H1 (cell line): ENCODE results near the gene TMEM59L. TPM values are rescaled to one million over a fixed set of nuclear protein-coding genes. Genes with fewer than 3 reads are reported as not detected.

Source experiments
- CTCF ChIA-PET: fragments of 300-600 bp; sonication (Branson Sonifier 250); formaldehyde crosslinking; loops from one replicate; lab custom pipeline; 2021; ENCODE audit not compliant: partially characterized antibody; lab: Charles Lee
- POLR2A ChIA-PET: fragments of 300-600 bp; sonication (Branson Sonifier 250); formaldehyde crosslinking; loops from one replicate; lab custom pipeline; 2021; ENCODE audit warnings: inconsistent platforms; ENCODE audit not compliant: partially characterized antibody; lab: Charles Lee
- DNase-seq, 2 experiments: peaks; one replicate each; pipeline versions ENCODE4 v3.0.0 to v3.0.0-alpha.2; 2010 to 2022; ENCODE audit warnings: low spot score in 2 of 2, low read depth in 1 of 2, mixed read lengths in 1 of 2
- FAIRE-seq: peaks from 2 replicates; lab custom pipeline; 2011; peaks lifted over from hg19 to GRCh38; lab: Jason Lieb, UNC
- H2AFZ ChIP-seq: 2 replicates; pipeline ENCODE4 v1.8.1; 2012; ENCODE audit warnings: low read length, inconsistent platforms
- H2AK5ac ChIP-seq: 2 replicates; pipeline ENCODE4 v1.6.1; 2013; ENCODE audit warnings: low read depth, low read length
- H2BK120ac ChIP-seq: replicated peaks from 2 replicates; pipeline ENCODE3; 2013; ENCODE audit warnings: low read depth, low read length, inconsistent platforms
- H2BK12ac ChIP-seq: 2 replicates; pipeline ENCODE4 v1.6.1; 2013; ENCODE audit warnings: low read depth, low read length
- H2BK15ac ChIP-seq: 2 replicates; pipeline ENCODE4 v1.6.1; 2013; ENCODE audit warnings: low read length
- H2BK20ac ChIP-seq: 2 replicates; pipeline ENCODE4 v1.6.1; 2013; ENCODE audit warnings: low read length
- H2BK5ac ChIP-seq: 2 replicates; pipeline ENCODE4 v1.6.1; 2013; ENCODE audit warnings: low read depth, low read length
- H3K14ac ChIP-seq: 2 replicates; pipeline ENCODE4 v1.6.1; 2013; ENCODE audit warnings: inconsistent platforms; ENCODE audit not compliant: insufficient read length
- H3K18ac ChIP-seq: 2 replicates; pipeline ENCODE4 v1.6.1; 2013; ENCODE audit warnings: low read length; ENCODE audit errors: extremely low read depth
- H3K23ac ChIP-seq: 2 replicates; pipeline ENCODE4 v1.6.1; 2013; ENCODE audit warnings: inconsistent platforms; ENCODE audit not compliant: insufficient read length
- H3K23me2 ChIP-seq: 2 replicates; pipeline ENCODE4 v1.6.1; 2013; ENCODE audit warnings: low read depth, low read length
- H3K27ac ChIP-seq: 2 replicates; pipeline ENCODE4 v1.6.1; 2011; ENCODE audit warnings: low read depth, low read length, inconsistent platforms
- H3K27me3 ChIP-seq, 4 experiments: replicated peaks in 1 of 4; 1 replicate in 1 of 4; 2 replicates in 3 of 4; pipeline versions ENCODE4 v1.6.1 to v1.8.1; 2011 to 2013; ENCODE audit warnings: low read length in 3 of 4, mild to moderate bottlenecking in 3 of 4, inconsistent platforms in 2 of 4, mixed read lengths in 2 of 4, moderate library complexity in 1 of 4; ENCODE audit not compliant: control insufficient read depth in 3 of 4, insufficient read depth in 3 of 4; ENCODE audit errors: extremely low read depth in 1 of 4
- H3K36me3 ChIP-seq, 4 experiments: 2 replicates each; pipeline versions ENCODE4 v1.6.1 to v1.8.1; 2011 to 2013; ENCODE audit warnings: mild to moderate bottlenecking in 4 of 4, low read length in 3 of 4, moderate library complexity in 2 of 4, control low read depth in 1 of 4, inconsistent platforms in 1 of 4; ENCODE audit not compliant: insufficient read depth in 4 of 4, control insufficient read depth in 2 of 4
- H3K4ac ChIP-seq: replicated peaks from 2 replicates; pipeline ENCODE3; 2013; ENCODE audit warnings: low read length, low read depth, mixed read lengths, inconsistent platforms; ENCODE audit not compliant: insufficient read length
- H3K4me1 ChIP-seq, 4 experiments: replicated peaks in 1 of 4; 1 replicate in 1 of 4; 2 replicates in 3 of 4; pipeline versions ENCODE4 v1.6.1 to v1.8.1; 2011 to 2013; ENCODE audit warnings: low read length in 3 of 4, inconsistent platforms in 2 of 4, mixed read lengths in 1 of 4; ENCODE audit not compliant: insufficient read depth in 4 of 4, control insufficient read depth in 3 of 4
- H3K4me2 ChIP-seq, 2 experiments: 2 replicates each; pipeline versions ENCODE4 v1.6.1 to v1.8.1; 2011 to 2013; ENCODE audit warnings: low read depth in 2 of 2, low read length in 2 of 2, control low read depth in 1 of 2, inconsistent platforms in 1 of 2, mild to moderate bottlenecking in 1 of 2; ENCODE audit not compliant: insufficient read depth in 1 of 2
- H3K4me3 ChIP-seq, 4 experiments: fragments of 200-600, 300-600 bp in 1 of 4; sonication (generic), shearing (Covaris generic), sonication (Bioruptor Twin) in 1 of 4; 2 replicates each; pipeline versions ENCODE4 v1.5.1 to v1.8.1; 2011 to 2016; ENCODE audit warnings: low read length in 4 of 4, low read depth in 3 of 4, control low read depth in 2 of 4, inconsistent platforms in 2 of 4, mild to moderate bottlenecking in 2 of 4, mixed read lengths in 1 of 4, moderate library complexity in 1 of 4; ENCODE audit not compliant: insufficient read depth in 2 of 4; ENCODE audit errors: extremely low read depth in 1 of 4
- H3K56ac ChIP-seq: replicated peaks from 2 replicates; pipeline ENCODE3; 2013; ENCODE audit warnings: low read depth, mild to moderate bottlenecking, mixed read lengths, low read length, inconsistent platforms; ENCODE audit not compliant: insufficient read length
- H3K79me1 ChIP-seq: 2 replicates; pipeline ENCODE4 v1.6.1; 2013; ENCODE audit warnings: low read depth, low read length, control low read depth
- H3K79me2 ChIP-seq, 2 experiments: 2 replicates each; pipeline versions ENCODE4 v1.6.1 to v1.8.1; 2012 to 2013; ENCODE audit warnings: low read length in 2 of 2, mild to moderate bottlenecking in 2 of 2, inconsistent platforms in 1 of 2; ENCODE audit not compliant: insufficient read depth in 2 of 2, control insufficient read depth in 1 of 2
- H3K9ac ChIP-seq, 4 experiments: replicated peaks in 1 of 4; 1 replicate in 1 of 4; 2 replicates in 3 of 4; pipeline versions ENCODE4 v1.6.1 to v1.8.1; 2011 to 2013; ENCODE audit warnings: low read depth in 3 of 4, low read length in 3 of 4, control low read depth in 2 of 4, mild to moderate bottlenecking in 2 of 4, moderate library complexity in 2 of 4, inconsistent platforms in 1 of 4; ENCODE audit errors: extremely low read depth in 1 of 4
- H3K9me3 ChIP-seq, 2 experiments: 2 replicates each; pipeline versions ENCODE4 v1.6.1 to v1.8.1; 2012 to 2013; ENCODE audit warnings: mild to moderate bottlenecking in 2 of 2, moderate library complexity in 2 of 2, control low read depth in 1 of 2, inconsistent platforms in 1 of 2, low read depth in 1 of 2, low read length in 1 of 2, mixed read lengths in 1 of 2; ENCODE audit not compliant: insufficient read depth in 2 of 2
- H4K20me1 ChIP-seq, 2 experiments: replicated peaks in 1 of 2; 2 replicates each; pipeline versions ENCODE3 to v1.8.1; 2011 to 2013; ENCODE audit warnings: inconsistent platforms in 2 of 2, low read length in 2 of 2, mild to moderate bottlenecking in 1 of 2; ENCODE audit not compliant: insufficient read depth in 2 of 2, control insufficient read depth in 1 of 2
- H4K5ac ChIP-seq: 2 replicates; pipeline ENCODE4 v1.6.1; 2013; ENCODE audit warnings: low read length, low read depth, mixed read lengths, inconsistent platforms; ENCODE audit not compliant: insufficient read length
- H4K8ac ChIP-seq: 2 replicates; pipeline ENCODE4 v1.8.0; 2013; ENCODE audit warnings: mild to moderate bottlenecking, moderate library complexity, low read length, inconsistent platforms; ENCODE audit not compliant: insufficient read depth; ENCODE audit errors: extremely low read depth
- H4K91ac ChIP-seq: replicated peaks from 2 replicates; pipeline ENCODE3; 2013; ENCODE audit warnings: low read length, mixed read lengths, inconsistent platforms; ENCODE audit not compliant: insufficient read length
- CHD2 ChIP-seq: IDR thresholded peaks from 2 replicates; pipeline ENCODE4 v1.6.1; 2012; ENCODE audit warnings: low read length, improper control_type of control experiment
- GABPA ChIP-seq: IDR thresholded peaks from 2 replicates; pipeline ENCODE4 v1.6.1; 2011; ENCODE audit warnings: mild to moderate bottlenecking, low read length, moderate library complexity, borderline replicate concordance; ENCODE audit not compliant: insufficient read depth
- GTF2F1 ChIP-seq: IDR thresholded peaks from 2 replicates; pipeline ENCODE4 v1.6.1; 2012; ENCODE audit warnings: low read depth, low read length, improper control_type of control experiment, borderline replicate concordance
- PHF8 ChIP-seq: fragments of 200-600 bp; sonication (generic); conservative IDR thresholded peaks from 2 replicates; pipeline ENCODE4 v1.7.1; 2012; ENCODE audit warnings: low read depth, mild to moderate bottlenecking, inconsistent platforms, low read length, moderate library complexity
- POU5F1 ChIP-seq: IDR thresholded peaks from 2 replicates; pipeline ENCODE4 v1.6.1; 2011; ENCODE audit warnings: low read depth, mild to moderate bottlenecking, low read length, moderate library complexity
- SAP30 ChIP-seq: fragments of 300-600 bp; sonication (generic); IDR thresholded peaks from 2 replicates; pipeline ENCODE4 v1.7.1; 2012; ENCODE audit warnings: low read length, moderate library complexity, mild to moderate bottlenecking, inconsistent platforms; ENCODE audit not compliant: insufficient read depth, insufficient replicate concordance
- SUZ12 ChIP-seq: fragments of 200-600 bp; sonication (generic); IDR thresholded peaks from 2 replicates; pipeline ENCODE4 v1.6.1; 2012; ENCODE audit warnings: mild to moderate bottlenecking, inconsistent platforms, low read length, moderate library complexity, mixed read lengths
- WGBS, 2 experiments: shearing (Covaris generic) in 1 of 2; methylation state at CpG; one replicate each; pipeline versions ENCODE4 v1.1.6 to v1.1.7; 2013 to 2015; ENCODE audit warnings: low lambda C conversion rate in 2 of 2, mixed read lengths in 2 of 2, inconsistent platforms in 1 of 2, low coverage in 1 of 2, missing lambda C conversion rate in 1 of 2; ENCODE audit not compliant: insufficient replicate concordance in 2 of 2, insufficient coverage in 1 of 2, insufficient read length in 1 of 2; ENCODE audit errors: extremely low coverage in 1 of 2, missing lambda C conversion rate in 1 of 2; 5-methylcytosine and 5-hydroxymethylcytosine counted together
- polyA plus RNA-seq, 7 experiments: library from polyadenylated mRNA; depleted of rRNA in 3 of 7; stranded (reverse) in 5 of 7; unstranded in 2 of 7; fragments of >200 nt in 5 of 7; fragments of 200-250 nt in 2 of 7; gene quantifications; 1 replicate in 5 of 7; 2 replicates in 1 of 7; 4 replicates in 1 of 7; pipeline versions ENCODE4 v1.2.1 to v1.2.3, GENCODE V29; 2011 to 2013; ENCODE audit warnings: missing spikeins in 2 of 7, mixed read lengths in 2 of 7
- total RNA-seq: library from RNA; stranded (reverse); fragmentation: NEBNext Ultra II Directional; extraction: Animal tissue kit (Norgen Biotek cat#: 25700); gene quantifications from 2 replicates; pipeline ENCODE4 v1.2.1, GENCODE V29; 2021

The TMEM59L gene
- total and polyA plus RNA-seq, 2 of the 8 experiments (the other 6 are each of a cell fraction or from before 2014, with no cell fraction given), result 4.0 to 12.2 TPM

- Histone ChIP-seq H2BK120ac (no peak overlapping the region), H3K79me1 (no peaks in the 10 kb centered on the region), H3K4me3 (peak overlapping the region; percentile 78 to 91 (median 84); a peak in 7 of 8 replicates), H3K9ac (peak overlapping the region in 3 of 4 experiments; percentile 22 to 89 (median 88); a peak in 5 of 7 replicates), H2BK20ac (no peak overlapping the region), H3K23ac (no peak overlapping the region), H3K79me2 (no peaks in the 10 kb centered on the region), H3K14ac (no peak overlapping the region), H3K36me3 (no peaks in the 10 kb centered on the region), H4K5ac (peak overlapping the region; percentile 47), H3K27me3 (peaks cover 0 to 5% (median 2%) of the 10 kb centered on the region in 4 experiments; a peak in 4 of 7 replicates), H2BK12ac (peak overlapping the region; percentile 77; the same call in 1 of the 2 replicates), H2BK15ac (peak overlapping the region; percentile 65; the same call in 1 of the 2 replicates), H3K23me2 (peaks cover 17% of the 10 kb centered on the region), H4K20me1 (peaks cover 0 to 3% of the 10 kb centered on the region in 2 experiments), H2AFZ (no peak overlapping the region), H4K91ac (peak overlapping the region; percentile 69), H3K27ac (peak overlapping the region; percentile 24; the same call in 1 of the 2 replicates), H3K4ac (peak overlapping the region; percentile 94), H3K56ac (no peak overlapping the region), H2BK5ac (peak overlapping the region; percentile 91), H3K4me1 (peaks cover 2 to 28% (median 20%) of the 10 kb centered on the region in 4 experiments), H3K4me2 (peak overlapping the region; percentile 75 to 95), H3K9me3 (no peaks in the 10 kb centered on the region), H4K8ac (no peak overlapping the region; the same call in 1 of the 2 replicates), H2AK5ac (0 out of 2 replicates have a peak overlapping the region, but pooled peaks have one; percentile 18), H3K18ac (peak overlapping the region; percentile 54; the same call in 1 of the 2 replicates)
- FAIRE-seq (peak; percentile 75), DNase-seq (peak; percentile 93 to 94)
- ChIA-PET POLR2A (interaction anchor here (0.8 to 10.3 kb wide), 22 partner anchors 8 to 159 kb away, joined by 3 to 112 read pairs (median 5); partner anchors contain the start of genes CRLF1, ISYNA1, TMEM59L and UBA52), CTCF (interaction anchor here (0.6 to 12.5 kb wide), 28 partner anchors 9 to 1686 kb away, joined by 3 to 139 read pairs (median 3); partner anchors contain the start of genes FKBP8 and UBA52)
- WGBS, 2 experiments, result 27% methylated on average over 40 of the region's 40 CpGs; no CpG with 5 or more reads in 1 of the 2 experiments
- no peak; the same call in 1 of the 2 replicates for TF ChIP-seq PHF8
- no peak for TF ChIP-seq CHD2
- no peak for TF ChIP-seq POU5F1
- no peak for TF ChIP-seq GABPA
- no peak for TF ChIP-seq SUZ12
- TF ChIP-seq SAP30, result no peak
- no peak for TF ChIP-seq GTF2F1
These were observed 22.1 kb upstream of the TMEM59L start for GRCh38 chr19:18590273-18591272.
